ENCODE results near the gene MINPP1.
"Not testable (repeated sequence)": the region's sequence is repeated elsewhere in the genome, so short reads cannot be mapped to it uniquely, and the experiment has no call there.

DNA sequence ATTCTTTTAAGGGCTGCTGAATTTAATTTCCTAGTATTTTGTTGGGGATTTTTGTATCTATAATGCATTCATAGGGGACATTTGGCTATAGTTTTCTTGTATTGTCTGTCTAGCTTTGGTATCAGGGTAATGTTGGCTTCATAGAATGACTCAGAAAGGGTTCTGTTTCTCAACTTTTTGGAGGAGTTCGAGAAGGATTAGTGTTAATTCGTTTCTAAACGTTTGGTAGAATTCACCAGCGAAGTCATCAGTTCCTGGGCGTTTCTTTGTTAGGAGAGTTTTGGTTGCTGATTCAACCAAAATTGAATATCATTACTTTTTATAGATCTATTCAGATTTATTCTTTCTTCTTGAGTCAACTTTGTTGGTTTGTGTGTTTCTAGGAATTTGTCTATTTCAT lies 9.2 kb upstream of the MINPP1 start:
- TF ChIP-seq, protein P1, sequence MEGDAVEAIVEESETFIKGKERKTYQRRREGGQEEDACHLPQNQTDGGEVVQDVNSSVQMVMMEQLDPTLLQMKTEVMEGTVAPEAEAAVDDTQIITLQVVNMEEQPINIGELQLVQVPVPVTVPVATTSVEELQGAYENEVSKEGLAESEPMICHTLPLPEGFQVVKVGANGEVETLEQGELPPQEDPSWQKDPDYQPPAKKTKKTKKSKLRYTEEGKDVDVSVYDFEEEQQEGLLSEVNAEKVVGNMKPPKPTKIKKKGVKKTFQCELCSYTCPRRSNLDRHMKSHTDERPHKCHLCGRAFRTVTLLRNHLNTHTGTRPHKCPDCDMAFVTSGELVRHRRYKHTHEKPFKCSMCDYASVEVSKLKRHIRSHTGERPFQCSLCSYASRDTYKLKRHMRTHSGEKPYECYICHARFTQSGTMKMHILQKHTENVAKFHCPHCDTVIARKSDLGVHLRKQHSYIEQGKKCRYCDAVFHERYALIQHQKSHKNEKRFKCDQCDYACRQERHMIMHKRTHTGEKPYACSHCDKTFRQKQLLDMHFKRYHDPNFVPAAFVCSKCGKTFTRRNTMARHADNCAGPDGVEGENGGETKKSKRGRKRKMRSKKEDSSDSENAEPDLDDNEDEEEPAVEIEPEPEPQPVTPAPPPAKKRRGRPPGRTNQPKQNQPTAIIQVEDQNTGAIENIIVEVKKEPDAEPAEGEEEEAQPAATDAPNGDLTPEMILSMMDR (IDR thresholded peaks at IDR 0.05), result not testable (repeated sequence)
- not testable (repeated sequence) for TF ChIP-seq POLR2A (IDR thresholded peaks at IDR 0.05)

Measured in heart left ventricle (tissue), 13 donors.